ENCODE measurements around the gene ZNF90.
"Not testable (repeated sequence)": the region's sequence is repeated elsewhere in the genome, so short reads cannot be mapped to it uniquely, and the experiment has no call there.

ZNF90 gene

DNA sequence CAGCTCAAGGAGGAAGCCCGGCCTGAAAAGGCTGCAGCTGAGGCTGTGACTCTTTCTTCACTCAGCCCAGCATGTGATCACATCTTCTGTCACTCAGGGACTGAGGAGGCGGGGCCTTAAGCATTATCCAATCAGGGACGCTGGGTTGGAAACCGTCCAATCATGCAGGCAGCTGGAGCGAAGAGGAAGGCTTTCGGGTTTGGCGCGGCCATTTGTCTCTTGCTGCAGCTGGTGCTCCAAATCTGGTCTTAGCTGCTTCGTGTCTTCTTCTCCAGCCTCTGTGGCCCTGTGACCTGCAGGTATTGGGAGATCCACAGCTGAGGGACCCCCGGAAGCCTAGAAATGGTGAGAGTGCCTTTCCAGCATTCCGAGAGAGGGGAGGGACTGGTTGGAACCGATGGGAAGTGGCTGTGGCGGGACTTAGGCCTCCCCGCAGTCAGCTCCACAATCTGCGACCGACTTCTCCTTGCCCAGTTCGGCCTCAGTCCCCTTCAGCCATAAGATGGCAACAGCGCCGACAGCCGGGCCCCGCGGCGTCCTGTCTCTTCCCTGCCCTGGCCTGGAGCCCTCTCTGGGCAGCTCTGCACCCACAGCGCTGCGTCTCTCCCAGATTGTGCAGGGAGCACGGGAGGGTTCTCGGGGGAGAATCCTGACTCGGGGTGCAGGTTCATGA, at the start of gene ZNF90:
Gene ZNF90, plus strand, starts transcription at position 210 of the 673 bp plus-strand sequence. Its CDS starts 133 bp downstream, at position 343.
- DNase-seq (ENCODE audit: low read depth, low spot score): peak; percentile 82

DNA sequence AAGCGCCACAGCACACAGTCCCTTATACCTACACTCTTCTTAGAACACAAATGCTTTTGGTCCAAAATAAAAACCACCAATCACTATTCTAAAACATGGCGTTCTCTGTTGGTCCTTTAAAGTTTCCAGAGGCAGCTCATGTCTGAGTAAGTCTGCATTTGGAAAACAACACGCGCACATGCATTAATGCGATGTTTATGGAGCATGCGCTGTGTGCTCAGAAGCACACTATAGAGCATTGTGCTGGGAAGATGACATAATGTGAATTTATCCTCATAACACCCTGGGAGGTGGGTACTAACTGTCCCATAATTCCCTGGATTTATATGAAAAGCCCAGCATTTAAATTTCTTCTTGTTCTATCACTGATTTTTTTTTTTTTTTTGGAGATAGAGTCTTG, 49.2 kb upstream of the ZNF90 start:
- no peak for DNase-seq (ENCODE audit: low read depth, low spot score)

DNA sequence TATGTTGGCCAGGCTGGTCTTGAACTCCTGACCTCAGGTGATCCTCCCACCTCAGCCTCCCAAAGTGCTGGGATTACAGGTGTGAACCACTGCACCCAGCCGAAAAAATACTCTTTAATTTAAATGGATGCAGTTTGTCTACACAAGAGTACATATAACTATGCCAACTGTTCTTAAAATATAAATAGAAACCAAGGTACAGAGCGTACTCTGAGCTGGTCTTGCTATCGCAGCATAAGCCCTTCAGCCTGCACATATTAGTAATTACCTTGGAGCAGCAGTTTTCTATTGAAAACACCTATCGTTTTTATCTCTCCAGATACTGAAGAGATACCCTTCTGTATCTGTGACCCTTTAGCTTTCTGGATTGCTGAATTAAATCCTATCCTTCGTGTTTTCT, 41.9 kb upstream of the ZNF90 start:
- no peak for DNase-seq (ENCODE audit: low read depth, low spot score)

DNA sequence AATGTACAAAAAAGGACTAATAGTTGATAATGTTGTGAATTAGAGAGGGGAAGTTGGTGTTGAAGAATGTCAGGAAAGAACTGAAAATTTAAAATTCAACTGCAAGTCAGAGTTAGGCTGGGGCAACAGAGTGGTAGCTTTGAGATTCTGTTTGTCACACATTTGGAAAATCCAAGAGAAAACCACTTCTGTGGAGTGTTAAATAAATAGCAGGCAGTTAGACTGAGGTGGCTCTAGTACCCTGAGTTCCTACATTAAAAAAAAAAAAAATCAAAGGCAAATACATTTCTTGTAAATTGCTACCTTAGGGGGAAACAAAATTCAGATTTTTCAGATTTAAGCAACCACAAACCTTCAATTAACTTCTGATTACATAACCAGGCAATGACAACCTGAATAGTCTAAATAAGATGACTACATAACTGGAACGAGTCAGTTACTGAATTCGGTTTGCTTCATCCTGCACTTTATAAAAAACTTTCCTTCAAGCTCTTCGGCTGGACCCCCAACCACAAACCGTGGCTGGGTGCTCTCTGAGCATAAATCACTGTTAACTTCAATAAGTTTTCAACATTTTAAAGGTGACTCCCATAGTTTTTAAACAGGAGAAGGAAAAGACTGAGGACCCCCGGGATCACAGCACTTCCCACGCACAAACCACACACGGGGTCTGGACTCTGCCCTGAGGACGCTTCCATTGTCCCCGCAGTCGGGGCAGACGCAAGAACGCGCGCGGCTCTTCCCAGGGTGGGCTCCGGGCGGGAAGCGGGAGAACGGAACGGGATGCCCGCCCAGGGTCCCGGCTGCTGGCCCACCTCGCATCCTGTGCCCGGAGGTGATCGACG, 39.2 kb upstream of the ZNF90 start:
- DNase-seq (ENCODE audit: low read depth, low spot score): no peak

DNA sequence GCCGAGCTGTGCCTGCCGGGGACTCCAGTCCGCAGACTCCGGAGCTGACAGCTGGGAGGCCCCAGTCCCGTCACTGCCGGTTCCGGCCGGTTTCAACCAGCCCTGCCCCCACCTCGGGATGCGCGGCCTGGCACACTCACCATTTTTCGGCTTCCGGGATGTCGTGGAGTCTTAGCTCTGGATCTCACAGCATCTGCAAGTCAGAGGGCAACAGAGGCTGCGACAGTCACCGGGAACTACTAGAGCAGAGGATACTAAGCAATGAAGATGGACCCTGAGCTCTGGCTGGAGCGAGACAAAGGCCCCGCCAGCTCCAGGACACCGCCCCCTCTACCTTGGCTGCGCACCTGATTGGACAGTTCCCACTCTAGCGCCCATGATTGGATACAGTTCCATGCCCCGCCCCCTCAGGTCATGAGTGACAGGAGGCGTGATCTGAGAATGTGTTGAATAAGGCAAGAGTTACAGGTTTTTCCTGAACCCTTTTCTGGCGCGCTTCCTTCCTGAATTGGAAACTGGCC, 38.5 kb upstream of the ZNF90 start, which contains the start of gene ZNF682:
Gene ZNF682, minus strand, starts transcription at position 303 of the 521 bp plus-strand sequence. Its CDS starts 160 bp downstream, at position 143.
- peak; percentile 80 for DNase-seq (ENCODE audit: low read depth, low spot score)

DNA sequence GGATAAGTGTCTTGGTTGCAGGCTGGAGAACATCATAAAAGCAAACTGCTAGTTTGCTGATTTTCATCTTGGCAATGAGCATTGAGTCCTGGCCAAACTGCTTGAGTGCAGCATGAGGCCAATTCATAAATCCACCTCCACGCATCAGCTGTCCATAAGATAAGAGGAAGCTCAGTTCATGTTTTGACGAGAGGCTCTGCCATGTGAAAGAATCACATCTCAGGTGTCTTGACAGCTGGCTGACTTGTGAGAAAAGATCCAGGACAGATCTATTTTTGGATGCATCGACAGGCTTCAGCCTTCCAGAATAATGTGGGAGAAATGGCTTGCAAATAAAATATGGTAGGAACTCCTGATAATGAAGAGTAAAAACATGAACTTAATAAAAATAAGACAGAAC, 33.1 kb upstream of the ZNF90 start:
- DNase-seq (ENCODE audit: low read depth, low spot score): no peak

DNA sequence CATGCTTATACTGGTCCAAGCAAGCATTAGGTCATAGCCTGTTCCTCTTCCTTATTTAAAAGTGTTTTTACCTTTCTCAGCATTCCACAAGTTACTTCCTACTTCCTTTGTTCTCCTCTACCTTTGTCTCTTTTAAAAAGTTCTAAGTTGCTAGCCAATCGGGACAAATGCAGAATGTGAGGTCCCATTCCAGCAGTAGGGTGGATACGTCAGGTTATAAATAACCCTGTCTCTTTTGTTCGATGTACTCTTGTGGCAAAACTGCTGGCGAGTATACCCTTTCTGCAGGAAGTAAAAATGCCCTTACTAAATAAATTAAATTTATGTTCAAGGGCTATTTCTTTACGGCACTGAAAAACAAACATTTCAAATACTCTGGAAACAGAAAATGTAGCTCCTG, 32.1 kb upstream of the ZNF90 start:
- DNase-seq (ENCODE audit: low read depth, low spot score): not testable (repeated sequence)

DNA sequence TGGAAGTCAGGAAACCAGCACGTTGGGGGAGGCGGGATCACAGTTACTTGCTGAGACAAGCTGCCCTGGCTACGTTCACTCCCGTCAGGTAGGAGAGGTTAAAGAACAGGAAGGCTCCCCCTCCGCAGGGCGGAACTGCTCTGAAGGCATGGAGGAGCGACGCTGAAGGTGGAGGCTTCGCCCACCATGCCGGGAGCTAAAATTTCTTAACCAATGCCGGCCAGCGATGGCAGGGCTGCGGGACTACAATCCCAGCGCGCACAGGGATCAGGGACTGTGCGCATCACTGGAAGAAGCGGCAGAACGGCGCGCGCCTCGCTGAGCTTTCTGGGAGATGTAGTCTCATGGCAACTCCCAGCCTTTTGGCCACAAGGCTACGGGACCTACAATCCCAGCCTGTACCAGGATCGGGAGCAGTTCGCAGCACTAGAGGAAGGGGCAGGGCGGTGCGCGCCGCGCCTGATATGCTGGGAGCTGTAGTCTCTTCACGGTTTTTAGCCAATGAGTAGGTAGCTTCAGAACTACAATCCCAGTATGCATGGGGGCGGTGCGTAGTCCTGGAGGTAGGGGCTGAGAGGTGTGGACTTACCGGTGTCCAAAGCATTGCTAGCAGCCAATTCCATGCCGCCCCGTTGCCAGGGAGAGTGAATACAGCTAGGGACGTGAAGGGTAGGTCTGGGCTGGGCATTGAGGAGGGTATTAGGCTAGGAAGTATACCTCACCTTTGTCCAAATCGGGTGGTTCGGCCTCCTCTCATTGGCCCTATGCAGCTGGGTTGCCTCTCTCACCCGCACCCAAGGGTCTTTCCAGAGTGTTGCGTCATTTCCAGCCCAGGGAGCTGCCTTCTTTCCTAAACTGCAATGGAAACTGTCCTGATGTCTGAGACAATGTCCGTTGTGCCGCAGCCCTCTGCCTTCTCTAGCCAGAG, 25.7 kb upstream of the ZNF90 start:
- DNase-seq (ENCODE audit: low read depth, low spot score): peak; percentile 87

DNA sequence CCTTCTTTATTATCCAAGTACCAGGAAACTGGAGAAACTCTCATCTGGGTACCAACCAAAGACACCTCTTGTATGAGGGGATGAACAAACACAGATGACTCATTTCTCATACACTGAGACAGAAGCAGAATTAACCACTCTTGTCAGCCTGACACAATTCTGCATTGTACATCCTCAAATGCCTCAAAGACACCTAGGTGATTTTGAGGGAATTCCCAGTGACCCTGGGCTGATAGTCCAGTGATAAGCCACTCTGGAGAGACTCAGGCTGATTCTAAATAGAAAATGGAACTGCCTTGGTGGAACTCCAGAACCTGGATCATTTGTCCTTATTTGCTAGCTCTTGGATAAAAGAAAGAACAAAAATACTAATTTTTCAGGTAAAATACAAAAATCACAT, 19.1 kb upstream of the ZNF90 start:
- DNase-seq (ENCODE audit: low read depth, low spot score): not testable (repeated sequence)

DNA sequence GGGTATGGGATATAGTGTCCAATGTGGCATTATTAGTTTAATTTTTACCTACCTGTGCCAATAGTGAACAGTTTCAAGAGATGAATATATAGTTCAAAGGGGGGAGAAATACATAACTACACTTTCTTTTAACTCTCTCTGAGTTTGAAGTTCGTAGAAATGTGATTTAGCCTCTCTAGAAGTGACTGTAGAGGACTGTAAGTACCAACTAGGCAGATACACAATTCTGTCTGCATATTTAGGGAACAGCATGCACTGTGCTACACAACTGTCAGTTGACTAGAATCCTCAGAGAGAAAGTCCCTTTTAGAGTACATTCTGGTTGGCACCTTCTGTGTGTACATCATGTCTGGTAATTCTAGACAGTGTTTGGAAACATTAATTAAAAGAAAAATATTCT, 17.5 kb upstream of the ZNF90 start:
- no peak for DNase-seq (ENCODE audit: low read depth, low spot score)

DNA sequence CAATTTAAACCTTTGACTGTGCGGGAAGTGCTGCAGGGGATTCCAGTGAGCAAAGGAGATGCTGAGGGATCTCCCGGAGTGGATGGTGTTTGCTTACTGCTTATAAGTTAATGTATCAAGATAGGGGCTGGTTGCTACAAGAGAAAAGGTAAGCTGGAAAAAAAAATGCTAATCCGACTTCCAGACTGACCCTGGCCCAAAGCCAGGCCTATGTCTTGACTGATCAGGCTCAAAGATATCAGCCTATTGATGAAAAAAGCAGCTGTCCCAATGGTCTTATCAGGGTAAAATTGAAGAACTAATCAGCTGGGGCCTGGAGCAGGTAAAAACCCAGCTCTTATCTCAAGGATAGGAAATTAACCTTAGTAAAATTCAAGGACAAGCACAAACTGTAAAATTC, 10.9 kb upstream of the ZNF90 start:
- DNase-seq (ENCODE audit: low read depth, low spot score): no peak

DNA sequence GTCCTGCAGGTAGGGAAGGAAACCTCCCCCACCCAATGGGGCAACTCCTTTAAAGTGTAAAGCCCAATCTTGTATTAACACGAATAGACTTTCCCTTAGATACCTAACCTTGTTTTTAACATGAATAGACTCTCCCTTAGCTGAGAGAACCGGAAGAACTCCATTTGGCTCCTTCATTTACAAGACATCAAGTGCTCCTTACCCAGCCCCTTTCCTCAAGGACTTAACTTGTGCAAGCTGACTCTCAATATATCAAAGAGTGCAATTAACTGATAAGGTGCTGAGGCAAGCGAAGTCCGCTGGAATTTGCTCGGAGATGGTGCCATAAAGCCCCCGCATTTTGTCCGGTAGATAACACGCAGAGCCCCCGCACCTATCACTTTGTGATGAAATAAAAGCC, 9.9 kb upstream of the ZNF90 start:
- DNase-seq (ENCODE audit: low read depth, low spot score): no peak

DNA sequence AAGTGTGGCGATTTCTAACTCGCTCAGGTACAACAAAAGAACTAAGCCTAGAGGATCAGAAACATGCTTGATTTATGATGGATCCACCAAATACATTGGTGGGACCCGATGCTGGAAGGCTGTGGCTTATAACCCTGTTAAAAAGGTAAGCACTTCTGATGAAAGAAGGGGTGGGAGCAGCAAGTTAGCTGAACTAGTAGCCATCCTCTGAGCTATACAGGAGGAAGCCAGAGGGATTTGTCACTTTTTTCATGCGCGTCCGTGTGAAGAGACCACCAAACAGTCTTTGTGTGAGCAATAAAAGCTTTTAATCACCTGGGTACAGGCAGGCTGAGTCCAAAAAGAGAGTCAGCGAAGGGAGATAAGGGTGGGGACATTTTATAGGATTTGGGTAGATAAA, 9.2 kb upstream of the ZNF90 start:
- DNase-seq (ENCODE audit: low read depth, low spot score): not testable (repeated sequence)

DNA sequence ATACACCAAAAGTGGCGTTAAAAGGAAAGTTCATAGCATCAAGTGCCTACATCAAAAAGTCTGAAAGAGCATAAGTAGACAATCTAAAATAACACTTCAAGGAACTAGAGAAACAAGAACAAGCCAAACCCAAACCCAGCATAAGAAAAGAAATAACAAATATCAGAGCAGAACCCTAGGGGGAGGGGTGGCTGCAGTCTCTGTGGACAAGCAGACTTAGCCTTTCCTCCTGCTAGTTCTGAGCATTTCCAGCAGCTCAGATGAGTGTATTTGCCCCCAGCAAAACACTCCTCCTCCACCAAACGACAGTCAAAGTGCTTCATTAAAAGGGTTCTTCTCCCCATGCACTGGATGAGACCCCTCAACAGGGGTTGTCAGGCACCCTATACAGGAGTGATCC, 7.1 kb upstream of the ZNF90 start:
- no peak for DNase-seq (ENCODE audit: low read depth, low spot score)

DNA sequence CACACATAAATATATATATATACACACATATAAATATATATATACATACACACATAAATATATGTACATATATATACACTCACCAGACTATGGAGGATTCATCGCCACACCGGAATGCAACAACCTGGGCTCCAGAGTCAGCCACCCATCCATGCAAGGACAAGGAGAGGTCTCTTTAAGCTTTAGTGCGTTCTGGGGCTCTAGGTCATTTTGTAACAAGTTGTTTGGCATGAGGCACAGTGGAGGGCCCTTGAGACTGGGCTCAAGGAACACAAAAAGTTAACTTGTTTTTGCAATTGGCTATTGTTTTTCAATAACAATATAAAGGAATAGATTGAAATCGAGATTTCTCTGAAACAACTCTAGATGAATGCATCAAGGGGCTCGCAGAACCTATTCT, 4.9 kb upstream of the ZNF90 start:
- DNase-seq (ENCODE audit: low read depth, low spot score): no peak

DNA sequence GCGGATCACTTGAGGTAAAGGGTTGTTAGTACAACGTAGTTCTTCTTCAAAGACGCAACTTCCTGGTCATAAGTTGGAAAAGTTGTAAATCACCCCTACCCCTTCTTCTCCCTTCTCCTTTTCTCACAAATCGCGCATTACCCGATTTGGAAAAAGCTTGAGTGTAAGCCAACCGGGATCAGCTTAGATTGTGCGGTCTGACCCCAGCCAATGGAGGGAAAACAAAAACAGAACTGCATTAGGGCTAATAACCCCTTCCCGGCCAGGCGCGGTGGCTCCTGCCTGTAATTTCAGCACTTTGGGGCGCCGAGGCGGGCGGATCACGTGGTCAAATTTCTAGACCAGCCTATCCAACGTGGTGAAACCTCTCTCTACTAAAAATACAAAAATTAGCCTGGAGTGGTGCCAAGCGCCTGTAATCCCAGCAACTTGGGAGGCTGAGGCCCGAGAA, 806 bp downstream of the ZNF90 start:
- no peak for DNase-seq (ENCODE audit: low read depth, low spot score)

DNA sequence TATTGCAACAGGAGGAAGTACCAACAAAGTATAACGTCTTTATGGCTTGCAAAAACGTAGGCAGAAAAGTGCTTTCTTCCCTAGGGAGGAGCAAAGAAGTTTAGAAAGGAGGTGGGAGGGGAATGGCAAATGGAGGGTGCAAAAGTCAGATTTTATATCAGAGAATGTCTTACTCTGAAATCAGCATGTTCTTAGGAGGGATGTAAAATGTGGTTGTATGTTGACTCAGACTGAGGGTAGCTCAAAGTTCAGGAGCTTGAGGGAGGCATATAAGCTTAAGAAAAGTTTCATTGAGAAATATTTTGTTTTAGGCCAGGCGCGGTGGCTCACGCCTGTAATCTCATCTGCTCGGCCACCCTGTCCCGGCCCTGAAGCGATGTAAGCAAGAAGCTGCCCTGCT, 1.7 kb downstream of the ZNF90 start:
- DNase-seq (ENCODE audit: low read depth, low spot score): no peak

DNA sequence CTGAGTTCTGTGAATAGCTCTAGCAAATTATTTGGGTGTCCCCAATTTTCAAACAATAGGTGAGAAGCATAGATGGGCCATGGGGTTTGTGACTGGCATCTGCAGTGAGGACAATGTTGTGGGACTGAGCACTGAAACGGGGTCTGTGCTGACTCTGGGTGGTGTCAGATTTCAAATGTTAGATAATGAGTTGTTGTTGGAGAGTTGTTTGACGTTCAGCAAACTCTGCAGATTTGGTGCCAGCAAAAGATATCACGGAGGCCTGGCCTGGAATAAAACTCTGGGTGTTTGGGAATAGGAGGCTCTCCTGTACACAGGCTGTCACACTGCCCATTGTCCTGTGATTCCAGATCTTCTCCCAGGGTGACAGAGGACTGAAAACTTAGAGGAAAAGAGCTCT, 2.9 kb downstream of the ZNF90 start:
- no peak for DNase-seq (ENCODE audit: low read depth, low spot score)

DNA sequence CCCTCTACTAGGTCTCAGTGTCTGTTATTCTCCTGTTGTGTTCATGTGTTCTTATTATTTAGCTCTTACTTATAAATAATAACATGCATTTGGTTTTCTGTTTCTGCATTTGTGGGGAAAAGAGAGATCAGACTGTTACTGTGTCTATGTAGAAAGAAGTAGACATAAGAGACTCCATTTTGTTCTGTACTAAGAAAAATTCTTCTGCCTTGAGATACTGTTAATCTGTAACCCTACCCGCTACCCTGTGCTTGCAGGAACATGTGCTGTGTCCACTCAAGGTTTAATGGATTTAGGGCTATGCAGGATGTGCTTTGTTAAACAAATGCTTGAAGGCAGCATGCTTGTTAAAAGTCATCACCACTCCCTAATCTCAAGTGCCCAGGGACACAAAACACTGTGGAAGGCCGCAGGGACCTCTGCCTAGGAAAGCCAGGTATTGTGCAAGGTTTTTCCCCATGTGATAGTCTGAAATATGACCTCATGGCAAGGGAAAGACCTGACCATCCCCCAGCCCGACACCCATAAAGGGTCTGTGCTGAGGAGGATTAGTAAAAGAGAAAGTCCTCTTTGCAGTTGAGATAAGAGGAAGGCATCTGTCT, 4.5 kb downstream of the ZNF90 start:
- DNase-seq (ENCODE audit: low read depth, low spot score): not testable (repeated sequence)

DNA sequence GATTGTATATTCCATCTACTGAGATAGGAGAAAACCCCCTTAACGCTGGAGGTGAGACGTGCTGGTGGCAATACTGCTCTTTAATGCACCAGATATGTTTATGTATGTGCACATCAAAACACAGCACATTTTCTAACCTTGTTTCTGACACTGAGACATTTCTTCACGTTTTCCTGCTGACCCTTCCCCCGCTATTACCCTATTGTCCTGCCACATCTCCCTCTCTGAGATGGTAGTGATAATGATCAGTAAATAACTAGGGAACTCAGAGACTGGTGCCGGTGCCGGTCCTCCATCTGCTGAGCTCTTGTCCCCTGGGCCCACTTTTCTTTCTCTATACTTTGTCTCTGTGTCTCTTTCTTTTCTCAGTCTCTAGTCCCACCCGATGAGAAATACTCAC, 5.1 kb downstream of the ZNF90 start:
- not testable (repeated sequence) for DNase-seq (ENCODE audit: low read depth, low spot score)

DNA sequence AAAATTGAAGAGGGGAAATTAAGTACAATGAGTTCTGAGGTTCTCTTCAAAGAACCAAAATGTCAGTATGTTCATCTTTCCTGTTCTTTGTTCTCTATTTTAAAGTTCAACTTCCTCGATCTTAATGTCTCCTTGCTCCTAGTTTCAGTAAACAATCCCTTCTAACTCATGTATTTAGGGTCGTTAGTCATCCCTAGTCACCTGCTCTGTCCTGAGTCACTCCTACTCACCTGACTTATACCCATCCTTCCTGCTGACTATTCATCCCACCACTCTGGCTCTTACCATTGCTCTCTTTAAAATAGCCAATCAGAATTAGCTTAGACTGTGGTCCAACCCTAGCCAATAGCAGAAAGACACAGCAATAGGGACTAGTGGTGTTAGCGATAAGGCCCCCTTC, 24.3 kb downstream of the ZNF90 start:
- DNase-seq (ENCODE audit: low read depth, low spot score): no peak

Measured in smooth muscle cell of the brain vasculature (primary cell).